HepG2 (cell line): ENCODE data around the gene PAQR3. TPM values are rescaled to one million over a fixed set of nuclear protein-coding genes. Genes with fewer than 3 reads are reported as not detected.

Experiments used
- DNMT3B ChIP-seq: conservative IDR thresholded peaks from 2 replicates; pipeline ENCODE4 v1.6.1; 2016; ENCODE audit warnings: missing biosample characterization, control low read depth
- DR1 ChIP-seq: sonication (generic); formaldehyde crosslinking; IDR thresholded peaks from 2 replicates; pipeline ENCODE4 v1.8.0; 2021; ENCODE audit warnings: mild to moderate bottlenecking, missing genetic modification reagents, inconsistent platforms
- FOSL2 ChIP-seq: sonication (generic); formaldehyde crosslinking; IDR thresholded peaks from 2 replicates; pipeline ENCODE4 v1.4.0; 2020; ENCODE audit warnings: missing genetic modification reagents
- HOXA5 ChIP-seq: sonication (generic); formaldehyde crosslinking; IDR thresholded peaks from 2 replicates; pipeline ENCODE4 v1.4.0; 2020; ENCODE audit warnings: missing genetic modification reagents
- MYNN ChIP-seq: sonication (generic); formaldehyde crosslinking; IDR thresholded peaks from 2 replicates; pipeline ENCODE4 v1.4.0; 2020; ENCODE audit warnings: mild to moderate bottlenecking, low read depth, missing genetic modification reagents
- NAIF1 ChIP-seq: sonication (generic); formaldehyde crosslinking; IDR thresholded peaks from 2 replicates; pipeline ENCODE4 v1.5.0; 2020; ENCODE audit warnings: mild to moderate bottlenecking, missing genetic modification reagents, borderline replicate concordance
- NPAS2 ChIP-seq: sonication (generic); formaldehyde crosslinking; IDR thresholded peaks from 2 replicates; pipeline ENCODE4 v1.8.0; 2022; ENCODE audit warnings: mild to moderate bottlenecking, missing genetic modification reagents, borderline replicate concordance
- REPIN1 ChIP-seq: sonication (generic); formaldehyde crosslinking; IDR thresholded peaks from 2 replicates; pipeline ENCODE4 v1.8.0; 2022; ENCODE audit warnings: missing genetic modification reagents, low read depth, mild to moderate bottlenecking, borderline replicate concordance
- ZNF280B ChIP-seq: sonication (generic); formaldehyde crosslinking; IDR thresholded peaks from 2 replicates; pipeline ENCODE4 v1.5.0; 2020; ENCODE audit warnings: missing genetic modification reagents, mild to moderate bottlenecking, borderline replicate concordance
- ZNF326 ChIP-seq: sonication (generic); formaldehyde crosslinking; IDR thresholded peaks from 2 replicates; pipeline ENCODE4 v1.4.0; 2020; ENCODE audit warnings: missing genetic modification reagents, borderline replicate concordance
- ZNF335 ChIP-seq: sonication (generic); formaldehyde crosslinking; IDR thresholded peaks from 2 replicates; pipeline ENCODE4 v1.4.0; 2020; ENCODE audit warnings: missing genetic modification reagents
- ZNF33B ChIP-seq: sonication (generic); formaldehyde crosslinking; IDR thresholded peaks from 2 replicates; pipeline ENCODE4 v1.5.1; 2020; ENCODE audit warnings: mild to moderate bottlenecking, missing genetic modification reagents
- ZNF547 ChIP-seq: sonication (generic); formaldehyde crosslinking; IDR thresholded peaks from 2 replicates; pipeline ENCODE4 v1.5.1; 2020; ENCODE audit warnings: mild to moderate bottlenecking, missing genetic modification reagents
- polyA plus RNA-seq, 8 experiments: library from polyadenylated mRNA; depleted of rRNA in 3 of 8; stranded (reverse) in 7 of 8; unstranded in 1 of 8; fragments of >200 nt; fragmentation: Illumina TruSeq in 4 of 8; extraction: Trizol in 4 of 8; gene quantifications; 2 replicates each; pipeline versions ENCODE4 v1.2.1 to v1.2.3, GENCODE V29; 2011 to 2016; ENCODE audit warnings: low read depth in 4 of 8, missing spikeins in 1 of 8, mixed read lengths in 1 of 8; ENCODE audit not compliant: insufficient read depth in 1 of 8
- total RNA-seq, 5 experiments: library from RNA; depleted of rRNA; stranded (reverse); fragments of >200 nt; fragmentation: Illumina TruSeq; extraction: Trizol; gene quantifications; 2 replicates each; pipeline ENCODE4 v1.2.3, GENCODE V29; 2016; ENCODE audit warnings: low read depth in 1 of 5
- TF ChIP-seq, protein P1 (sequence below): IDR thresholded peaks from 2 replicates; pipeline ENCODE4 v1.6.1; 2016; ENCODE audit warnings: low read depth, control low read depth
- TF ChIP-seq, protein P2 (sequence below): sonication (generic); formaldehyde crosslinking; IDR thresholded peaks from 2 replicates; pipeline ENCODE4 v1.4.0; 2020; ENCODE audit warnings: mild to moderate bottlenecking, missing genetic modification reagents
- TF ChIP-seq, protein P3 (sequence below): IDR thresholded peaks from 2 replicates; pipeline ENCODE4 v1.6.1; 2012; ENCODE audit warnings: low read length, improper control_type of control experiment

The PAQR3 gene
- total and polyA plus RNA-seq, 2 of the 13 experiments (the other 11 are each of a cell fraction or from before 2014, with no cell fraction given): 9.9 to 13.6 TPM

DNA sequence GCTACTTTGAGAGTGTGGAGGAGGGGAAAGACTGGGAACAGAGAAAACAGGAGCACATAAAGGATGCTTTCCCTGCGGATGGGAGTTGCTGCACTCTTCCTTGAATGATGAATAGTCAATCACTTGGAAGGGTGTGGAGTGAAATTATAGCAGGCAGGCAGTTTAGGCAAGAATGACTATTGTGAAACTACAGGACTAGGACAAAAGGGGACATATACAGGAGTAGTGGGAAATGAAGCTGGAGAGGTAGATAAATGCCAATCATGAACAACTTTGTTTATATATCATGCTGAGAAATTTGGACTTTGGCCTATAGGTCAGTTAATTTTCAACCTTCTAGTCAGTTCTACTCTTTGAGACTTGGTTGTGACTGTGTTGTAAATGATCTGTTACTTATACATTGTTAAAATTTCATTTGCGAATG, 76.9 kb downstream of the PAQR3 start (continued):
- TF ChIP-seq, protein P1, sequence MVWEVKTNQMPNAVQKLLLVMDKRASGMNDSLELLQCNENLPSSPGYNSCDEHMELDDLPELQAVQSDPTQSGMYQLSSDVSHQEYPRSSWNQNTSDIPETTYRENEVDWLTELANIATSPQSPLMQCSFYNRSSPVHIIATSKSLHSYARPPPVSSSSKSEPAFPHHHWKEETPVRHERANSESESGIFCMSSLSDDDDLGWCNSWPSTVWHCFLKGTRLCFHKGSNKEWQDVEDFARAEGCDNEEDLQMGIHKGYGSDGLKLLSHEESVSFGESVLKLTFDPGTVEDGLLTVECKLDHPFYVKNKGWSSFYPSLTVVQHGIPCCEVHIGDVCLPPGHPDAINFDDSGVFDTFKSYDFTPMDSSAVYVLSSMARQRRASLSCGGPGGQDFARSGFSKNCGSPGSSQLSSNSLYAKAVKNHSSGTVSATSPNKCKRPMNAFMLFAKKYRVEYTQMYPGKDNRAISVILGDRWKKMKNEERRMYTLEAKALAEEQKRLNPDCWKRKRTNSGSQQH (CRISPR knock-in tag): no peak
- no peak for TF ChIP-seq FOSL2 (CRISPR knock-in tag)
- no peak for TF ChIP-seq DR1 (CRISPR knock-in tag)
- TF ChIP-seq, protein P2, sequence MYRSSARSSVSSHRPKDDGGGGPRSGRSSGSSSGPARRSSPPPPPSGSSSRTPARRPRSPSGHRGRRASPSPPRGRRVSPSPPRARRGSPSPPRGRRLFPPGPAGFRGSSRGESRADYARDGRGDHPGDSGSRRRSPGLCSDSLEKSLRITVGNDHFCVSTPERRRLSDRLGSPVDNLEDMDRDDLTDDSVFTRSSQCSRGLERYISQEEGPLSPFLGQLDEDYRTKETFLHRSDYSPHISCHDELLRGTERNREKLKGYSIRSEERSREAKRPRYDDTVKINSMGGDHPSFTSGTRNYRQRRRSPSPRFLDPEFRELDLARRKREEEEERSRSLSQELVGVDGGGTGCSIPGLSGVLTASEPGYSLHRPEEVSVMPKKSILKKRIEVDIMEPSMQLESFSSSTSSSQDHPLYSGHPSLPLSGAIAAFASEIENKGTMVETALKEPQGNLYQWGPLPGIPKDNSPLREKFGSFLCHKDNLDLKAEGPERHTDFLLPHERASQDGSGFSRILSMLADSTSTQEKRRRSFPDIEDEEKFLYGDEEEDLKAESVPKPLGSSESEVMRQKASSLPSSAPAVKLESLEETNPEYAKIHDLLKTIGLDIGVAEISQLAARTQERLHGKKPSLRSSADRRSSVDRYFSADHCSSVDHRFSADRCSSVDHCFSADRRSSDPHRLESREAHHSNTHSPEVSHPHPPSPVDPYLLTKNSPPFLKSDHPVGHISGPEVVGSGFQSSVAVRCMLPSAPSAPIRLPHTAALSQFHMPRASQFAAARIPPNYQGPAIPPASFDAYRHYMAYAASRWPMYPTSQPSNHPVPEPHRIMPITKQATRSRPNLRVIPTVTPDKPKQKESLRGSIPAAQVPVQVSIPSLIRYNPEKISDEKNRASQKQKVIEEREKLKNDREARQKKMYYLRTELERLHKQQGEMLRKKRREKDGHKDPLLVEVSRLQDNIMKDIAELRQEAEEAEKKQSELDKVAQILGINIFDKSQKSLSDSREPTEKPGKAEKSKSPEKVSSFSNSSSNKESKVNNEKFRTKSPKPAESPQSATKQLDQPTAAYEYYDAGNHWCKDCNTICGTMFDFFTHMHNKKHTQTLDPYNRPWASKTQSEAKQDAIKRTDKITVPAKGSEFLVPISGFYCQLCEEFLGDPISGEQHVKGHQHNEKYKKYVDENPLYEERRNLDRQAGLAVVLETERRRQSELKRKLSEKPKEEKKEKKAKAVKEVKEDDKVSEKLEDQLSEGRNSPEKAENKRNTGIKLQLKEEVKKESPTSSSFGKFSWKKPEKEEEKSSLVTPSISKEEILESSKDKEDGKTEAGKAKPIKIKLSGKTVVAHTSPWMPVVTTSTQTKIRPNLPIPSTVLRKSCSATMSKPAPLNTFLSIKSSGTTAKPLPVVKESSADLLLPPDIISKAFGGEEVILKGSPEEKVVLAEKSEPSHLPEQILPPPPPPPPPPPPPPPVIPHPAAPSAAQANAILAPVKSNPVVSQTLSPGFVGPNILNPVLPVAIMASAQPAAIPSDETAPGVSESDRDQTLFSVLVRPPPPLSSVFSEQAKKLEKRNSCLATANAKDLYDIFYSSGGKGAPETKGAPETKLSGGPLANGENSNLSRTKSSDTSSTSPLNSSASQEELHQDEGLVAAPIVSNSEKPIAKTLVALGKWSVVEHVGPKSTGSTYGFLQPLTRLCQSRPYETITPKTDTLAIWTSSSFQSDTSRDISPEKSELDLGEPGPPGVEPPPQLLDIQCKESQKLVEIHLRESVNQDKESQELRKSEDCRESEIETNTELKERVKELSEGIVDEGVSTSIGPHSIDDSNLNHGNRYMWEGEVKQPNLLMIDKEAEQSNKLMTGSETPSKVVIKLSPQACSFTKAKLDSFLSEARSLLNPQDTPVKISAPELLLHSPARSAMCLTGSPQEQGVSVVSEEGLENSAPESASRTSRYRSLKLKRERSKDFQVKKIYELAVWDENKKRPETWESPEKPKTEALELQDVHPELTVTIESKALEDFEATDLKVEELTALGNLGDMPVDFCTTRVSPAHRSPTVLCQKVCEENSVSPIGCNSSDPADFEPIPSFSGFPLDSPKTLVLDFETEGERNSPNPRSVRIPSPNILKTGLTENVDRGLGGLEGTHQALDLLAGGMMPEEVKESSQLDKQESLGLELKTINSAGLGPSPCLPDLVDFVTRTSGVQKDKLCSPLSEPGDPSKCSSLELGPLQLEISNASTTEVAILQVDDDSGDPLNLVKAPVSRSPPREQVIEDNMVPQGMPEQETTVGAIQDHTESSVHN (CRISPR knock-in tag): no peak
- no peak for TF ChIP-seq ZNF335 (CRISPR knock-in tag)
- no peak for TF ChIP-seq REPIN1 (CRISPR knock-in tag)
- TF ChIP-seq, protein P3, sequence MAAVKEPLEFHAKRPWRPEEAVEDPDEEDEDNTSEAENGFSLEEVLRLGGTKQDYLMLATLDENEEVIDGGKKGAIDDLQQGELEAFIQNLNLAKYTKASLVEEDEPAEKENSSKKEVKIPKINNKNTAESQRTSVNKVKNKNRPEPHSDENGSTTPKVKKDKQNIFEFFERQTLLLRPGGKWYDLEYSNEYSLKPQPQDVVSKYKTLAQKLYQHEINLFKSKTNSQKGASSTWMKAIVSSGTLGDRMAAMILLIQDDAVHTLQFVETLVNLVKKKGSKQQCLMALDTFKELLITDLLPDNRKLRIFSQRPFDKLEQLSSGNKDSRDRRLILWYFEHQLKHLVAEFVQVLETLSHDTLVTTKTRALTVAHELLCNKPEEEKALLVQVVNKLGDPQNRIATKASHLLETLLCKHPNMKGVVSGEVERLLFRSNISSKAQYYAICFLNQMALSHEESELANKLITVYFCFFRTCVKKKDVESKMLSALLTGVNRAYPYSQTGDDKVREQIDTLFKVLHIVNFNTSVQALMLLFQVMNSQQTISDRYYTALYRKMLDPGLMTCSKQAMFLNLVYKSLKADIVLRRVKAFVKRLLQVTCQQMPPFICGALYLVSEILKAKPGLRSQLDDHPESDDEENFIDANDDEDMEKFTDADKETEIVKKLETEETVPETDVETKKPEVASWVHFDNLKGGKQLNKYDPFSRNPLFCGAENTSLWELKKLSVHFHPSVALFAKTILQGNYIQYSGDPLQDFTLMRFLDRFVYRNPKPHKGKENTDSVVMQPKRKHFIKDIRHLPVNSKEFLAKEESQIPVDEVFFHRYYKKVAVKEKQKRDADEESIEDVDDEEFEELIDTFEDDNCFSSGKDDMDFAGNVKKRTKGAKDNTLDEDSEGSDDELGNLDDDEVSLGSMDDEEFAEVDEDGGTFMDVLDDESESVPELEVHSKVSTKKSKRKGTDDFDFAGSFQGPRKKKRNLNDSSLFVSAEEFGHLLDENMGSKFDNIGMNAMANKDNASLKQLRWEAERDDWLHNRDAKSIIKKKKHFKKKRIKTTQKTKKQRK: no peak
- TF ChIP-seq ZNF547: no peak
- no peak for TF ChIP-seq HOXA5 (CRISPR knock-in tag)
- 0 out of 2 replicates have a peak, but pooled peaks have one; percentile 49 for TF ChIP-seq DNMT3B (CRISPR knock-in tag)
- TF ChIP-seq ZNF326 (CRISPR knock-in tag): no peak
- TF ChIP-seq NAIF1: no peak
- TF ChIP-seq ZNF280B (CRISPR knock-in tag): no peak
- no peak for TF ChIP-seq MYNN (CRISPR knock-in tag)
- TF ChIP-seq NPAS2 (CRISPR knock-in tag): no peak
- TF ChIP-seq ZNF33B (CRISPR knock-in tag): no peak
